Cardiac fibroblast (primary cell): Measurements from ENCODE around the gene SIRT3.
A peak's percentile ranks its signal among the peaks of the same experiment; 100 is the strongest.

Experiments
- DNase-seq, 2 donors: peaks; one replicate each; pipeline versions ENCODE4 v3.0.0 to v3.0.0-alpha.2; 2010; ENCODE audit warnings: low read depth in 2 of 2
- H3K4me3 ChIP-seq, 2 donors: replicated peaks in 1 of 2; 1 replicate in 1 of 2; 2 replicates in 1 of 2; pipeline ENCODE4 v1.5.1; 2011; ENCODE audit warnings: low read depth in 2 of 2, low read length in 2 of 2, mild to moderate bottlenecking in 2 of 2, moderate library complexity in 1 of 2
- CTCF ChIP-seq: IDR thresholded peaks from one replicate; pipeline ENCODE4 v1.5.1; 2011; ENCODE audit warnings: low read depth, mild to moderate bottlenecking, low read length, inconsistent platforms

Gene SIRT3

GRCh38 chr11:230431-230830 lies 5.7 kb downstream of the SIRT3 start:
- no peak for TF ChIP-seq CTCF
- DNase-seq: no peak

GRCh38 chr11:227824-228379 lies 8.2 kb downstream of the SIRT3 start:
- H3K4me3 ChIP-seq: no peak overlapping the region
- DNase-seq: no peak
- TF ChIP-seq CTCF: no peak

More at GRCh38 chr11:230431-230830, 5.7 kb downstream of the SIRT3 start:
- no peak overlapping the region for H3K4me3 ChIP-seq

GRCh38 chr11:225734-226453 lies 10.2 kb downstream of the SIRT3 start:
- no peak for TF ChIP-seq CTCF
- peak in 1 of 2 donors; percentile 87 for DNase-seq
- no peak overlapping the region for H3K4me3 ChIP-seq

- no peak for DNase-seq
- TF ChIP-seq CTCF: no peak
- no peak overlapping the region for H3K4me3 ChIP-seq
Measured at GRCh38 chr11:224424-224823, 11.7 kb downstream of the SIRT3 start.

- no peak for DNase-seq
- no peak for TF ChIP-seq CTCF
- H3K4me3 ChIP-seq: no peak overlapping the region
Measured at GRCh38 chr11:223884-224283, 12.3 kb downstream of the SIRT3 start.

- no peak for TF ChIP-seq CTCF
- DNase-seq: no peak
- H3K4me3 ChIP-seq: no peak overlapping the region
Measured at GRCh38 chr11:223026-223789, 12.9 kb downstream of the SIRT3 start.
